Measurements from ENCODE around the gene TTC28.
"Not testable (repeated sequence)": the region's sequence is repeated elsewhere in the genome, so short reads cannot be mapped to it uniquely, and the experiment has no call there.

The TTC28 gene

DNA sequence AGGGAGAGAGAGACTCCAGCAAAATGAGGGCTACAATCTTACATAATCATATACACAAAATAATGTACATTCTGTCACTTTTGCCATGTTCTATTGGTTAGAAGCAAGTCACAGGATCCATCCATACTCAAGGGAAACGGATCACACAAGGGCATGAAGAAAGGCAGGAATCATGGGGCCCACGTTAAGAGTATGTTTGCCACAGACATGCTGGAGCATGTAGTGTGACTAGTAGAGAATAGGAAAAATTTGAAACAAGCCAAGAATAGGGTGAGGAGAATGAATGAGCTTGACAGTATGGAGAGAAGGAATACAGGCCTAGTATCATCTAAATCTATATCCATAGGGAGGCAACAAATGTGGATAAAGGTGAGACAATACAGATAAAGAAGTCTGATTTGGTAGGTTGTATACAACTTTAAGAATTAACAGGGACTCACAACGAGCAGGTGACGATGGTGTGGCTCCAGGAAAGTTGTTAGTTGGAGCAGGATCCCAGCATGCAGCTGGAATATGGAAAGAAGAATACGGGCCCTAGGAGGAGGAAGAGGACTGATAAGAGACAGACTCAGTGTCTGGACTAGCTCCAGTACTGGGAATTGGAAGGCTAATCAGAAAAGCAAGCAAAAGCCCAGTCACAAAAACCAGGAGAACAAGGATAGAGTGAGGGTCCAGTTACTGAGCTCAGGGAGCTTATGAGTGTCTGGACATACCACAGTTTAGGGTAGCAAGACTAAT, 458.8 kb downstream of the TTC28 start:
- DNase-seq, result no peak

DNA sequence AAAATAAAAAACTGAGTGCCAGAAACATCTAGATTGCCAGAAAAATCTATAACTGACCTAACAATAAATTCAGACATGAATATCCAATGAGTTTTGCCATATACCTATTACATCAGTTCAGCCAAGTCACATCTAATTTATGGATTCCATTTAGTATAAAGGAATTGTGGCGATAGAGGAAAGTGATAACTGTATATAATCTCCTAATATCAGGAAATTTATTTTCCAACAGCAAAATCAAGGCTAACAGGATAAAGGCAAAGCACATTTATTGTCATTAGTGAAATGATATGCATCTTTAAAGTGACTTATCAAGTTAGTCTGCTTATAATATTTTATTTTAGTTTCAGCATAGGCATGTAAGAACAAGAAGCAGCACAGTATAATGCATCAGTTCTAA, 462.4 kb downstream of the TTC28 start:
- DNase-seq, result no peak

DNA sequence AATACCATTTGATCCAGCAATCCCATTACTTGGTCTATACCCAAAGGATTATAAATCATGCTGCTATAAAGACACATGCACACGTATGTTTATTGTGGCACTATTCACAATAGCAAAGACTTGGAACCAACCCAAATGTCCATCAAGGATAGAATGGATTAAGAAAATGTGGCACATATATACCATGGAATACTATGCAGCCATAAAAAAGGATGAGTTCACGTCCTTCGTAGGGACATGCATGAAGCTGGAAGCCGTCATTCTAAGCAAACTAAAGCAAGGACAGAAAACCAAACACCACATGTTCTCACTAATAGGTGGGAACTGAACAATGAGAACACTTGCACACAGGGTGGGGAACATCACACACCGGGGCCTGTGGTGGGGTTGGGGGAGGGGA, 464.9 kb downstream of the TTC28 start:
- DNase-seq, result not testable (repeated sequence)

DNA sequence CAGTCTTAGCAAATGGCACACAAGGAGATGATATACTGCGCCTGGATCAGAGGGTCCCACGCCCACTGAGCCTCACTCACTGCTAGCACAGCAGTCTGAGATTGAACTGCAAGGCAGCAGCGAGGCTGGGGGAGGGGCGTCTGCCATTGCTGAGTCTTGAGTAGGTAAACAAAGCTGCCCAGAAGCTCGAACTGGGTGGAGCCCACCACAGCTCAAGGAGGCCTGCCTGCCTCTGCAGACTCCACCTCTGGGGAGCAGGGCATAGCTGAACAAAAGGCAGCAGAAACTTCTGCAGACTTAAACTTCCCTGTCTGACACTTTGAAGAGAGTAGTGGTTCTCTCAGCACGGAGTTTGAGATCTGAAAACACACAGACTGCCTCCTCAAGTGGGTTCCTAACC, 470.2 kb downstream of the TTC28 start:
- not testable (repeated sequence) for DNase-seq

DNA sequence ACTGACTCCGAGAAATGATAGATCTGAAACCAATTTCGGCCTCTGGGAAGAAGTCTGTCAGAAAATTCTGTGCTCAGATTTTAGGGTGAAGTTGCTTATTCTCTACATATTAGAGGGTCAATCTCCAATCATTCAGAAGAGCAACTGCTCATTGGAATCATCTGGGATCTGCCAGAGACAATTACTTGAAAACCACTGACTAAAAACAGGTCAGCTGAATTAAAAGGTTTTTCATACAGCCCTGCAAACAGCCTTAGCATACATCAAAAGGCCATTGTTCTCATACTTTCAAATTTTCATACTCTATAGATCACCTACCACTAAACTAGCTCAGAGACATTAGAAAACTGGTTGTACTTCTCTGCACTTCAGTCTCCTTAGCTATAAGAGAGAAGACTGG, 470.9 kb downstream of the TTC28 start:
- no peak for DNase-seq

DNA sequence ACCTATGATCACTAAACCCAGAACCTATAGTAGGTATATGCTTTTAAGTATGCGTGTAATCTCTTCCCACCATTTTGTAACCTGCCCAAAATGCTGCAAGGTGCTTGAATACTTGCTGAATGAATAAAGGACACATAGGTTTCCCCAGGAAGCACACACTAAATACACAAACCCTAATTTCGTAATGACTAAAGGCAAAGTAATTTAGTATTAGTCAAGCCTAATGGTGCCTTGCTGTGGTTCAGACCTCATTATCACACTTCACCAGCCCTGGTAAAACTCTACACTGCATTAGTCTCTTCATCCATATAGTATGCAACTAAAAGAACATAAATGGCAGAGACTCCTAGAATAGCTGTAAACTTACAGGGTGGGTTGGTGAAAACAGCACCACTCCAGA, 471.6 kb downstream of the TTC28 start:
- no peak for DNase-seq

DNA sequence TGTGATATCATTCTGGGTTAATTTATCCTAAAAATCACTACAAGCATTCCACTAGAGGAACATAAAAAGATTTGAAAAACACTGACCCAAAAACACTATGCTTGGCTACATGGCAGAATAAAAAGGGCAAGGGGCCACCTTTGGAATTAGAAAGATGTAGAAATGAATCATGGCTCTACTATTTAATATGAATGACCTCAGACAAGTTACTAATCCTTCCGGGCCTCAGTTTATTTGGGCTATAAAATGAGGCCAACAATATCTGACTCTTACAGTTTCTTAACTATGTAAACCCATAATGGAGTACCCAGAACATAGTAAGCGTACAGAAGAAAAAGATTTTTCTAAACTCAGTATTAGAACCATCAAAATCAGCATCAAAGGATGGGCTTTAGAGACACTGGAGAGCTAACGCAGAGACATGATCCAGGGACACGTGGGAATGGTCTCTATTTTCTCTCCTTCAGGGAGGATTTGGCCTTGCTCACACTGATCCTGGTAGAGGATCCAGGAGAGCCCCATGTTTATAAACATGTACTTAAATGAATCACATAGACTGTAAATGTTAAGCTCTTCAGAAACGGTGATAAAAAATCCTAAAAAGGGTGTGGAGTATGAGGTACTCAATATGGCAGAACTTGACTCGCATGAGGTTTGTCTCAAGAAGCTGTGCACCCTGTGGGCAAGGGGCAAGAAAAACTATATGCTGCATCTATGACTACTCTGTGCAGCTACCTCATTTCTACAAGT, 472.2 kb downstream of the TTC28 start:
- no peak for DNase-seq

DNA sequence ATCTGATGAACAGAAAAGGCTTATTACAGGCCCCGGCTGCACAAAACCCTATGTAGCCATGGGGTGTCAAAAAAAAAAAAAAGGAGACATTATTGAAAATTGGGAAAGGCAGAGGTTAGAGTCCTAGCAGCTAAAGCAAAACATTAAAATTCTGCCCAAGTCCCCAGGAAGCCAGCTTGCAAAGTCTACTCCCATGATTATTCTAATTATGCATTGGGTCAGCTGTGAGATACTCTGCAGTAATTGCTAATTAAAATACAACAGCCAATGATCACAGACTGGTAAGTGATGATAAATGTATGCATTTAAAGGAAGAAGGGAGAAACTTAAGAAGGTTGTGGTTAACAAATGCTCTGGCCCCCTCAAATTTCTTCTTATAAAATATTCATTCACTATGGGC, 473.7 kb downstream of the TTC28 start:
- no peak for DNase-seq

DNA sequence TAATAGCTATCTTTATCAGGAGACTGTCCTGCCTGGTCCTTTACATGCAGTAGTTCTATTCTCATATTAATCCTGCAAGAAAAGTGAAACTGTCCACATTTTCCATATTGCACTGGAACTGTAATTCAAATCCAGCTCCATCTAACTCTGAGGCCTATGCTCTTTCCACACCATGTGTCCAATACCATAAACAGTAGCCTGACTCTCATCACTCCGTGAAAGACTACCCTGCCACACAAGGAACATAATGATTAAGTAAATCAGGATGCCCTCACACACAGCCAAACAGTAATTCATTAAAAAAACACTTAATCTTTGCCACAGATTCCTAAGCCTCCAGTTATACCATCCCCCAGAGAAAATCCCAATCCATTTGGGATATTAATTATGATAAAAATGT, 475.3 kb downstream of the TTC28 start:
- DNase-seq, result no peak

DNA sequence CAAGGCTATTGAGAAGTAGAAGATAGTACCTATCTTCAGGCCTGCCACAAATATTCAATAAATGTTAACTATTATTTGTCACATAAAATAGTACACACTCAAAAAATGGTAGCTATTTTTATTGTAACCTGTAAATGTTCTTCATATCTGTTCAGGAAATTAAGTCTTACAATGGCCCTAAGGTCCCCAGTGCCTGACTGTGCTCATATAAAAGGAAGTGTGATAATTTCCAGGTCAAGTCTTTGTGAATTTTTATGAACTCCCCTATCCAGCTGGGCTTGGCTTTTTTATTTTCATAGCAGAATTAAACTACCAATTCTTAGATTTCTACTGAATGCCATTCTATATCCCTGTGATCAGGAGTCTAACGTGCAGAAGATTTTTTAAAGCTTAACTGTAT, 476.4 kb downstream of the TTC28 start:
- no peak for DNase-seq

DNA sequence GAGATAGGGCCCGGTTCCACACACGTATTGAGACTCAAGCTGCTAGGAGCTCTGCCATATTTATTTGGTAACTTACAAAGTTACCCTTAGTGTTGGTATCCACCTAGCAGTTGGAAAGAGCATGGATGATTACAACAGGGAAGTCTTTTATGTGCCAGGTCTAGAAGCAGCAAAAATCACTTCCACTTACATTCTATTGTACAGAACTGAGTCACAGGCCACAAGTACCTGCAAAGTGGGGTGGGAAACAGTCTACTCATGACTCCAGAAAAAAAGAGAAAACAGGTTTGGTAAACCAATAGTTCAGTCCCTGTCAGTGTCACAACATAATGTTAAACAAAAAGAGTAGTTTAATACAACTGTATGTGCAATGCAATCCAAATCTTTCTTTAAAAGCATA, 480.9 kb downstream of the TTC28 start:
- DNase-seq, result no peak

DNA sequence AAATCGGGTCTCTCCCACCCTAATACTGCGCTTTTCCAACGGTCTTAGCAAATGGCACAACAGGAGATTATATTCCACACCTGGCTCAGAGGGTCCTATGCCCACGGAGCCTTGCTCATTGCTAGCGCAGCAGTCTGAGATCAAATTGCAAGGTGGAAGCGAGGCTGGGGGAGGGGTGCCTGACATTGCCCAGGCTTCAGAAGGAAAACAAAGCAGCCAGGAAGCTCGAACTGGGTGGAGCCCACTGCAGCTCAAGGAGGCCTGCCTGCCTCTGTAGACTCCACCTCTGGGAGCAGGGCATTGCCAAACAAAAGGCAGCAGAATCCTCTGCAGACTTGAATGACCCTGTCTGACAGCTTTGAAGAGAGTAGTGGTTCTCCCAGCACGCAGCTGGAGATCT, 488.1 kb downstream of the TTC28 start:
- not testable (repeated sequence) for DNase-seq

DNA sequence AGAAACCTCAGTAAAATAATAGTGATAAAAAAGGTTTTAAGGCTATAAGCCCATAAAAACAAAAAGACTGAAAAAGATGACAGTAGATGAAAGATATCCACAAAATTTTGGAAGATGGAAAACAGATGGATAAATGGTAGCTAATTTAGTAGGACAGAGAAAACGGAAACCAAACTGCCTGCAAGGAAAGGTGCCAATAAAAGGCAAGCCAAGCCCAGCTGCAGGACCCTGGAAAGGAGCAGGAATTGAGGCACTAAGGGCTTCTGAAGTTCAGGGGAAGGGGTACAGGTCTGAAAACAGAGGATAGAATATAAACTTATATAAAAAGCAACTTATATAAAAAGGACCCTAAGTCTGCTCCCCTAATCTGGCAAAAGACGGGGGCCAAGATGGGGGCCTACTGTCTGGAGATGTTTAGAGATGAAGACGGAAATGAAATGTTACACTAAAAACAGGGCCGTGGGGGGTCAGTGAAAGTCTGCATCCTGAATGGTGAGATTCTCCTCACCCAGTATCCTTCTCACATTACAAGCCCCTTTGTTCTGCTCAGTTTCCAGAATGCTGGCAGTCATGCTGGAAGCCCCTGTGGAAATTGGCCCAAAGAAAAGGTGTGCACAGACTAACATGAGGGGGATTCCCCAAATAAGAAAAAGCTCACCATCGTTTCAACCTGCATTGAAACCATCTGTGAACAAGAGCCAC, 491.3 kb downstream of the TTC28 start:
- no peak for DNase-seq

DNA sequence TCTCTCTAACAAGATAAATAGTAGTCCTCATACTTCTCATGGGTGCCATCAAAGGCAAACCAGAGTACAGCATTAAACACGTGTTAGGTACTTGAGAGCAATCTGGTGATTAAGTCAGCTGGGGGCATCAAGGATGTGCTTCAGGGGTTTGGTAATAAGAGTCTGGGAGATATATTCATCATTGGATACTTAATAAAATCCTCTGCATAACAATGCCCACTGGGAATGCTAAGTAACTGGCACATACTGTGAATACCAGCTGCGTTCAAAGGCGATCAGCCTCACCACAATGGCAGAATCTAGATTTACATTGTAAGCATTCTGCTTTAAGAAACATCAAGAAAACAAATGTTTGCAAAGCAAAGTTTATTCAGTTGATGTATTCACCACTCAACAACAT, 492.0 kb downstream of the TTC28 start:
- no peak for DNase-seq

DNA sequence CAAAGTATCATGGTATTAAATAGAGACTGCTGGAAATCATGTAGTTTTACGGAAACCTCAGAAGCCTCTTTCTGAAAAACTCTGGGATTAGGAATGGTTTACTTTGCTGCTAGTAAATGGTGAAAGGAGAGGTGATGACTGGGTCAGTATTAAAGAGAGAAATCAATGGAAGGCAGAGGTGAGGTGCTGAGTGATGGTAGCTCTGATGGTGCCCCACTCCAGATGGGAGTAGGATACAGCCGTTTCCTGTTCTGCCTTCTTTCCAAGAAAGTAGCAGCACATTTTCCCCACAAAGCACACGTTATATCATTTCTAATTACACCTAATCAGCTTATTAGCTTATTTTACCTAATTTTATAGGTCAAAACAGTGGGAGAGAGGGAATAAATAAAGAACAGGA, 493.0 kb downstream of the TTC28 start:
- DNase-seq, result no peak

DNA sequence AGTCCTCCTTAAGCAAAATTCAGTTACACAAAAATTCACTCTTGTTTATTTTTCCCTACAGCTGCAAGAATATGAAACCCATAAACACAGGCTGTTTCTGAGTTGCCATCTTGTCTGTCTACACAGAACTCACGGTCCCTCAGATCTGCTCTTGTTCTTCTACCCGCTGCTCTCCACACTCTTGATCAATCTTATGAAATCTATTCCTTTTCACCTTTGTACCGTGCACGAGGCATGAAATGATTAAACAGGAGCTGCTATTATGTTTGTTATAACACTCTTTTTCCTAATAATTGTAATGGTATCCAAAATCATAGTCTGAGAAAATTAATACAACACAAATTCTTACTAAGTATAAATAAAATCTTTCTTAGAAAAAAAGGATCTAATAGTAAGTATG, 494.5 kb downstream of the TTC28 start:
- DNase-seq, result no peak

DNA sequence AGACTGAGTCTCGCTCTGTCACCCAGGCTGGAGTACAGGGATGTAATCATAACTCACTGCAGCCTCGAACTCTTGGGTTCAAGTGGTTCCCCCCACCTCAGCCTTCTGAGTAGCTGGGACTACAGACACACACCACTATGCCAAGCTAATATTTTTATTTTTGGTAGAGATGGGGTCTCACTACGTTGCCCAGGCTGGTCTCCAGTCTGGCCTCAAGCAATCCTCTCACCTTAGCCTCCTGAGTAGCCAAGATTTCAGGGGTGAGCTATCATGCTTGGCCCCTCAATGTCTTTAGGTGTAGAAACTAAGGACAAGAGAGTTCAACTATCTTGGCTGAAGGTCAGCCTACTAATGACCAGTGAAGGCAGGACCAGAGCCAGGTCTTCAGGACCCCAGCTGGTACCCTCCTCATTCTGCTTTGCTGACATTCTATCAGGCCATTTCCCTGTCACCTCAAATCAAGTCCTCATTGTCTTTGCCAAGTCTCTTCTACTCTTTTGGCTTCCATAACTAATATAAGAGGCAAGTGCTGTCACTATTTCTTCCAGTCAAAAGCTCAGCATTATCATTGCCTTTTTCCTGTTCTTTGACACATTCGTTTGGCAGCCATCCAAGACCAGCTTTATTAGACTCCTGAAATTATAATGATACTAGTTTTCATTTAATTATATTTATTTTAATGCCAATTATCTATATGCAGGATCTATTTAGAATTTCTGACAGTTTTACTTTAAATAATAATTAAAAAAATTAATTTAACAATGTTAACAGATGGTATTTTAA, 496.4 kb downstream of the TTC28 start:
- DNase-seq, result no peak

DNA sequence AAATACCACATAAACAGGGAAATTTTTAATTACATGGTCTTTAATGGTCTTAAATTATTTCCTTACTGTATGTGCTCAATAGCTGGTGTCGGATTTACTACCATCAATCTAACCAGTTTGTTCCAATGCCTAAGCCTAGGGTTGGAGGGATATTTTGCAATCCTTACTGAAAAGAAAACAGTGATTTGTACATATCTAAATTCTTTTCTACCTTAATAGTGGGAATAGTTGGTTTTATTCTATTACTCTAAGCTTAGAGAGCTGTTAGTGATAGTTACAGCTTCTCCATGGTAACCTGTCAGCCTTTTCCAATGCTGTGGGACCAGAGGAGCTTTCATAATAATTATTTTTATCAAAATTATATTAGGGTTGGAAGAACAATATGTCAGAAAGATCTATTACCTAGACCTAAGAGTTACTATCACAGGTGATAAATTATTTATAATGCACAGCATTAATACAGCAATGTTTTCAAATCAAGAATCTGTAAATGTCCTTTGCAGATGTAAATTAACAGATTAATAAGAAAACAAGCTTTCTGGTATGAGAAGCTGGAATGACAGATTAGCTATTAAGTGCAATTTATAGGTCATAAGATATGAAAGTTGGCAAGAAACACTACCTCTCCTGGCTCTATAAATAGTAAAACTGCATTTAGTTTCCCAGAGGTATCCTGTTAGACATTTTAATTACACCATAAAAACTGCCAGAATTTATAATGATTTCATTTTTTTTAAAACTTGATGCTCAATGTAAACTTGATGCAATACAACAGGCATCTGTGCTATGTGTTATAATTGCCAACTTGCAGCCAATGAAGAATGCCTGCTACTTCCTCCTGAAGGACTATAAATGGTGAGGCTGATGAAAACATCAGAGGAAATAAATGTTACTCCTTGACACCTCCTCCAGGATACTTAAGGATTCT, 498.6 kb downstream of the TTC28 start:
- no peak for DNase-seq

DNA sequence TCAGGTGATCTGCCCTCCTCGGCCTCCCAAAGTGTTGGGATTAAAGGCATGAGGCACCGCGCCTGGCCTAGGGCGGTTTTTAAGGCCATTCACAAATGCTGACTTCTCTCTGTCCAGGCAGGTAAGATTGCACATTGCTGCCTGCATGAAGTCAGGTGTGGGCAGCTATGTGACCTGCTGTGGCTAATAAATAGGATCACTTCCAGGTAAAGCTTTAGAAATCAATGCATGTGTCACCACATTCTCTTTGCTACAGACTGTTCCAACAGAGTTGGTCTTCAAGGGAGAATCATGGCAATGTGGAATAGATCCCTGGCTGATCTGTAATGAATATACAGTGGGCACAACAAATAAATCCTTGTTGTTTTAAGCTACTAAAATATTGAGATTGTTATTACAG, 500.2 kb downstream of the TTC28 start:
- DNase-seq, result no peak

DNA sequence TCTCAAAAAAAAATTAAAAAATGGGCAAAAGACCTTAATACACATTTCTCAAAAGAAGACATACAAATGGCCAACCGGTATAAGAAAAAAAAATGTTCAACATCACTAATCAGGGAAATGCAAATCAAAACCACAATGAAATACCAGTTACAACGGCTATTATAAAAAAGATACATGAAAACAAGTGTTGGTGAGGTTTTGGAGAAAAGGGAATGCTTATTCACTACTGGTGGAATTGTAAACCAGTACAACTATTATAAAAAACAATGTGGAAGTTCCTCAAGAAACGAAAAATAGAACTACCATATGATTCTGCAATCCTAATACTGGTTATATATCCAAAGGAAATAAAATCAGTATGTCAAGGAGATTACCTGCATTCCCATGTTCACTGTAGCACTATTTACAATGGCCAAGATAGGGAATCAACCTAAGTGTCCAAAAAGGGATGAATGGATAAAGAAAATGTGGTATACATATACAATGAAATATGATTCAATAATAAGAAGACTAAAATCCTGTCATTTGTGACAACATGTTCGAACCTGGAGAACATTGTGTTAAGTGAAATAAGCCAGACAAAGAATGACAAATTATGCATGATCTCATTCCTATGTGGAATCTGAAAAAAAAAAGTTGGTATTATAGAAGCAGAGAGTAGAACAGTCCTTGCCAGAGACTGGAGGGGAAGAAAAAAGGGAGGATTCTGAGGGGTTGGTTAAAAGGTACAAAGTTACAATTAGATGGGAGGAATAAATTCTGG, 503.7 kb downstream of the TTC28 start:
- no peak for DNase-seq

DNA sequence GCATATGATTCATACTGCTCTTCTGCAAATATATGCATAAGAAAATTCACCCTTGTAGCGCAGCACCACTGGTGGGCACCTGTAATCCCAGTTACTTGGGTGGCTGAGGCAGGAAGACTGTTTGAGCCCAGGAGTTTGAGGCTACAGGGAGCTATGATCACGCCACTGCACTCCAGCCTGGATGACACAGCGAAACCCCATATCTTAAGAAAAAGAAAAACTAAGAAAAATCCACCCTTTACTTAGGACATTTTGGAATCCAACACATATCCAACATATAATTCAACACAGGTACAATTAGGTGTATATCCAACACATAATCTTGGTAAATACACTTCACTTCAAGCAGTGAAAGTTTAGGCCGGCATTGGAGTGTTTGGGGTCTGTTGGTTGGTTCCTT, 505.1 kb downstream of the TTC28 start:
- DNase-seq, result no peak
